GM15510 (cell line): ENCODE data around the gene BOLA3.
A peak's percentile ranks its signal among the peaks of the same experiment; 100 is the strongest.

Source experiments
- POLR2A ChIP-seq: IDR thresholded peaks from 3 replicates; pipeline ENCODE4 v1.6.1; 2011; ENCODE audit warnings: borderline replicate concordance; ENCODE audit not compliant: insufficient read length; ENCODE audit errors: extremely low read depth

BOLA3 gene, protein sequence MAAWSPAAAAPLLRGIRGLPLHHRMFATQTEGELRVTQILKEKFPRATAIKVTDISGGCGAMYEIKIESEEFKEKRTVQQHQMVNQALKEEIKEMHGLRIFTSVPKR

DNA sequence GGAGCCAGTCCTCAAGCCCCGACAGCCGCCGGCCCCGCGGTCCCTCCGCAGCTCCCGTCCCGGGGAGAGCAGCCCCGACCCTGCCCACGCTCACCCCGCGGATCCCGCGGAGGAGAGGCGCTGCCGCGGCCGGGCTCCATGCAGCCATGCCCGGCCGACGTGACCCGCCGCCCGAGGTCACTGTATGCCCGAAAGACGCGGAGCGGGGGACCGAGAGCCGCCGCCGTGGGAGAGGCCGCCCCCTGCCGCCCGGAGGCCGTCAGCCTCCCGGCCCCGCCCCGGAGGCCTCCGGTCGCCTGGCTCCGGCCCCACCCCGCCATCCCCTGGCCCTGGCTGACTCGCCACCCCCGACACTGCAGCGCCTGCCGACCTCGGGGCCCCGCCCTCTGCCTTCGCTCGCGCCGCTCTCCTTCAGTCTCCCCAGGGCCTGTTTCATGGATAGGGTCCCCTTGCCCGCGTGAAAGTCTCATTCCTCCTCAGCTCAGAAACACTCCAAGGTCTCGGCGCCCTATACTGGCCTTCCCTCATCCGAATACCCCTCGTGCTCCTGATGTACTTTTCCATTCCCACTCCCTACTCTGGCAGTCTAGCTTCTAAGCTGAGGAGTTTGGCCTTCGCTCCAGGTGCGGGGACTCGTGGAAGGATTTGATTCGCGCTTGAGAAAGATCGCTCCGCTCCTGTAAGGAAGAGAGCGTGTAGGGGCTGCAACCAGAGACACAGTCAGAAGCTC, at the start of gene BOLA3:
TSS of gene BOLA3 (minus strand) at position 186 of the 730 bp plus-strand sequence. CDS start at position 148, 38 bp downstream.
- peak; percentile 91 for TF ChIP-seq POLR2A

DNA sequence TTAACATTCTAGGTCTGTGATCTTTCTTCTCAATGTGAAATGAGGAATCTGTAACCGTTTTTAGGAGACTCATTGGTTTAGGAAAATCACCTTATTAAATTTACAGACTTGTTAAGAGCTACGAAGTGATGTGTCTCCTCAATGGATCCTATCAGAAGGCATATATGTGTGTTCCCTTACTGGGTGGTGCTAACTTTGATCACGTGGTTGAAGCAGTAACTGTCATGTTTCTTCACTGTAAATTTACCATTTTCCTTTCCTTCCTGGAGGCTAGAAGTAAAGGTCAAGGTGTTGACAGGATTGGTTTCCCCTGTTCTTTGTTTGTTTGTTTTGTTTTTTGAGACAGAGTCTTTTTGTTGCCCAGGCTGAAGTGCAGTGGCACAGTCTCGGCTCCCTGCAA, 49.3 kb upstream of the BOLA3 start:
- no peak for TF ChIP-seq POLR2A

DNA sequence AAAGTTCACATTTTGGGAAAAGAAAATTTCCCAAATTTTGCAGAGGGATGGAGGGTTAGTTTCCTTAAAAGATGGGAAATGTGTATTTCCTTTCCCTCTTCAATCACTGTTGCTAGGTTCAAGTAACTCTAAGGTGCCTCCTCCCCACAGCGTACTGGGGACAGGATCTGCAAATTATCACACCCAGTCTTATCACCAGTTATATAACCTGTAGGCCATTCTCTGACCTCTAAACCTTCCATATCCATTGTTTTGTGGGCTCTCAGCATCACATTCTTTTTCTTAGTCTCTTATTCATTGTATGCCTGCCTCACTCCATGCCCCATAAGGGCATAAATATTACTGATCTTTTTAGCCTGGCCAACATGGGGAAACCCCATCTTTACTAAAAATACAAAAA, 47.1 kb upstream of the BOLA3 start:
- TF ChIP-seq POLR2A = no peak

DNA sequence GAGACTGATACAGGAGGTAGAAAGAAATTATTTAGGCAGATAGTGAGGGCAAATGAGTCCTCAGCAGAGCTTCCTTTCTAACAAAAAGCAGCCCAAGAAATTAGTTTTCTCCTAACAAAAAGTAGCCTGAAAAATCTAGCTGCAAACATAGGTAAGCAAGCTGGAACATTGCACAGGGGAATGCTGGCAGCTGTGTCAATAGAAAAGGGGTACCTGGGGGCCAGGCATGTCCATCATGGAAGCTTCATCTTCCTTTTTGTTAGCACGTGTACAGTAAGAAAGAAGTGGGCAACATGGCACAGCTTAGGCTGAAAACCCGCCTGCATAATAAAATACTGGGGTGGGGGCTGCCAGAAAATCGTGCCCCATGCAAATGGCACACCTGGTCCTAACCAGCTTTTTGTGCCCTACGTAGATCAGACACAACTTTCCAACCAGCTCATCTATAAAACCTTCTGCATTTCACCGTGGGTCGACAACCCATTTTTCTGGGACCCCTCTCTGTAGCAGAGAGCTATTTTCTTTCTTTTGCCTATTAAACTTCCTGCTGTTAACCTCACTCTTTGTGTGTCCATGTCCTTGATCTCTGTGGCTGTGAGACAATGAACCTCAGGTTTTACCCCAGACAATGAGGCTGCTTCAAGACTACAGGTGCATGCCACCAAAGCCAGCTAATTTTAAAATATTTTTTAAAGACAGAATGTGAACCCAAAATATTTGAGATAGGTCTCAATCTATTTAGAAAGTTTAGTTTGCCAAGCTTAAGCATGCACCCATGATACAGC, 44.1 kb upstream of the BOLA3 start:
- no peak for TF ChIP-seq POLR2A

DNA sequence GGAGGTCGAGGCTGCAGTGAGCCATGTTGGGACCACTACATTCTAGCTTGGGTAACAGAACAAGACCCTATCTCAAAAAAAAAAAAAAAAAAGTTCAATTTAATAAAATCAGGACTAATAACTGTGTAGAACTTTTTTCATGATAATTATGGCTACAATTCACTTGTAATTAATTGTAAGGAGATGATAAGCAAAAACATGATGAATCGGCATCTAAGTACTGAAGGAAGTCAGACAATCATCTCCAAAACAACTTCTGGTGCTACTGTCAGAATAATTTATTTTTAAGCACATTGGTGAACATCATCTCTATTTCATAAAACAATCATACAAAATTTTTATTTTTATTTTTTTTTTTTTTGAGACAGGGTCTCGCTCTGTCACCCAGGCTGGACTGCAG, 41.0 kb upstream of the BOLA3 start:
- TF ChIP-seq POLR2A = no peak

DNA sequence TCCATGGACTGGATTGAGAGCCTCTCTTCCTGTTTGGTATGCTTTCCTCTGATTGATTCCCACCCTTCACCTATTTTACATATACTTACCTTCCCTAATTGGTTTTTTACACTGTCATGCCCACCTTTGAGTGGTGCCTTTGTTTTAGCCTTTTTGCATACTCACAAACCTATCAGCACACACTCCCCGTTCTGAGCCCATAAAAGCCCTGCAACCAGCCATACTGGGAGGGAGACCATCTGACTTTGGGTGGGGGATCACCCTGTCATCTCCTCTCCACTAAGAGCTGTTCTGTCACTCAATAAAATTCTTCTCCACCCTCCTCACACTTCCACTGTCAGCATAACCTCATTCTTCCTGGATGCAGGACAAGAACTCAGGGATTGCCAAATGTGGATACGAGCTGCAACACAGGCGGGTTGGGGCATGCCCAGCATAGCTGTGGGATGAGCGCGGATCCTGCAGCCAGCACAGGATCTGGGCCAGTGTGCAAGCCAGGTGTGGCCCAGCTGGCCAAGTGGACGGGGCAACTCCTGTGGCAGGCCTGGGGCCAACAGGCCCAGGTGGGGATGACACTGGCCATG, 40.4 kb upstream of the BOLA3 start:
- no peak for TF ChIP-seq POLR2A

DNA sequence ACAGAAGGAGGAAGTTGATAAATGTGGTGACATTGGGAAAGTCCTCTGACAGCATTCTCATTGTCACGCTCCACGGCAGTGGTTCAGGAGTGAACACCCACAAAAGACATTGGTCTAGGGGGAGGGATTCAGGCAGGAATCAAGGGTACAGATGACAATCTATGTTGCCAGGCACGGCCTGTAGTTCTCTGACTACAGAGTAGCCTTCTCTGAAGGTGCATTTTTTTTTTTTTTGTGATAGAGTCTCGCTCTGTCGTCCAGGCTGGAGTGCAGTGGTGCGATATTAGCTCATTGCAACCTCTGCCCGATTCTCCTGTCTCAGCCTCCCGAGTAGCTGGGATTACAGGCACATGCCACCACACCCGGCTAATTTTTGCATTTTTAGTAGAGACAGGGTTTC, 38.3 kb upstream of the BOLA3 start:
- no peak for TF ChIP-seq POLR2A

DNA sequence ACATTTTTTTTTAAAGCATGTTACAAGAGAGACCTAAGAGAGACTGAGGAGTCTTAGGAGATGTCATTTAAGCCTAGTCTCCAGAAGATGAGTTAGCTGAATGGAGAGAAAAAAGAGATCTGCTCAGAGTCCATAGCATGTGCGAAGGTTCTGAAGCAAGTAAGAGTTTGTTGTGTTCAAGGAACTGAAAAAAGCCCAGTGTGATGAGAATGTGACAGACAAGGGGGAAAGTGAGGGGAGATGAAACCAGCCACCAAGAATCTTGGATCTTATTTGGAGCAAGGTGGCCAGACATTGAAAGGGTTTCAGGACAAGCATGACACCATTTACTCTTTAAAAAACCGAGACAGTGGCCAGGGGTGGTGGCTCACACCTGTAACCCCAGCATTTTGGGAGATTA, 36.2 kb upstream of the BOLA3 start:
- no peak for TF ChIP-seq POLR2A

DNA sequence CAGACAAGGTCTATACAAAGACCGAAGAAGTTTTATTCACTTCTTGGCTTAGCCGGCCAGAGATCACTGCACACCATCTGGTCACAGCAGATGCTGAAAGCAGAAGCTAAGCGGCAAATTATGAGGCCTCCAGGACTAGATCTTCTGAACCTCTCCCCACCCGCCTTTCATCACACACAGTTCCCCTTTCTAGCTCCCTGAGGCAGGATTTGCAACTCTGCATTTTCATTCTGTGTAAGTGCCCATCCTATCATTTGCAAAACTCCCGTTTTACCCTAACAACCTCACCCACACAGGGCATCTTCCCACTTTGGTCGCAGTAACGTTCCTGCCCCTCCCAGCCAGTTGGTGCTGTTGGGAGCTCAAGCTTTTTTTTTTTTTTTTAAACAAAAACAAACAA, 34.0 kb upstream of the BOLA3 start:
- TF ChIP-seq POLR2A = no peak

DNA sequence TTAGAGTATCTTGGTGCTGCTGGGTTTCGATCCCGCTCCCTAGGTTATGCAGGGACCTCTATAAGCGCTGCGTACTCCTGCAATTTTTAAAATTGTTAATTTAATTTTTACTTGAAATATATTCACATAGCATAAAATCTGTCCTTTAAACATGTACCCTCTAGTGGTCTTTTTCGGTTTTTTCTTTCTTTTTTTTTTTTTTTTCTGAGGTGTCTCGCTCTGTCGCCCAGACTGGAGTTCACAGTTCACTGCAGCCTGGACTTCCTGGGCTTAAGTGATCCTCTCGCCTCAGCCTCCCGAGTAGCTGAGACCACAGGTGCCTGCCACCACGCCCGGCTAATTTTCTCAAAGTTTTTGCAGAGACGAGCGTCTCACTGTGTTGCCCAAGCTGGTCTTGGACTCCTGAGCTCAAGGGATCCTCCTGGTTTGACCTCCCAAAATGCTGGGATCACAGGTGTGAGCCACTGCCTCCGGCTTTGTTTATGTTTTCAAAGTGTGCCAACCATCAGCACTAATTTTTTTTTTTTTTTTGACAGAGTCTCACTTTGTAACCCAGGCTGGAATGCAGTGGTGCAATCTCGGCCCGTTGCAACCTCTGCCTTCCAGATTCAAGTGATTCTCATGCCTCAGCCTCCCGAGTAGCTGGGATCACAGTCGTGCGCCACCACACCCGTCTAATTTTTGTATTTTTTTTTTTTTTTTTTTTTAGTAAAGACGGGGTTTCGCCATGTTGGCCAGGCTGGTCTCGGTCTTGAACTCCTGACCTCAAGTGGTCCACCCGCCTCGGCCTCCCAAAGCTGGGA, 31.6 kb upstream of the BOLA3 start:
- TF ChIP-seq POLR2A = no peak

DNA sequence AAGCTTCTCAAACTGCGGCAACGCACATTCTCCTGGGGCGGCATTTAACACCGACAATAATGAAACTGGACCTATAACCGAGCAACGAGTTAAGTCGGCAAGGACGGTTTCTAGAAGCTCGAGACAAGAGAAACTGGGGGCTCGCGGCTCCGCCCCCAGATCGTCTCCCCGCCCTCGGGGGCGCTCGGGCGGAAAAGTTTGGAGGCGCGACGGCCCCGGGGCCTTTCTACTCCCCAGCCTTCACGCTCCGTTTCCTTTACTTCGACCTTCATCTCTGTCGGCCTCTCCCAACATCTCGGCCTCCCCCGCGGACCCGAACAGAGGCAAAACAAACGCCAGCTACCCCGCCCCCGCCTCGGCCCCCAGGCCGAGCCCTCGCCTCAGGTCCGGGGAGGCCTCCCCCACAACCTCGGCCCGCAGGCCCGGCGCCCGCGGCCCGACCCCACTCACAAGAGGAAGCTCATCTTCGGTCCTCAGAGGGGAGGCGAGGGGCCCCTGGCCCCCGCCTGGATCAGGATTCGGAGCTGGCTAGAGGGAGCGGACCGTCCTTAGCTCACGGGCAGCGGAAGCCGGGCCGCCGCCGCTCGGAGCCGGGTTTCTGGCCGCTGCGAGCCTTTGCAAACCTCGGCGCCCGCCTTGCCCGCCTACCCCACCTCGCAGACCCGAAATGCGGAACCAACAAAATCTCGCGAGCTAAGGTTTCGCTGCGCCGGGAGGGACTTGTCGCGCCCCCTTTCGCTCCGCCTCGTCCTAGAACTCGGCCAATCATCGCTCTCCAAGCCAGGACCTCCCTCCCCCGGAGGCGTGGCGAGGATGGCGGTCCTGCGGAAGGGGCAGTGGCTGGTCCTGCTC, 30.7 kb upstream of the BOLA3 start, which contains the start of gene MOB1A:
TSS of gene MOB1A (minus strand) at position 669 of the 852 bp plus-strand sequence. CDS start at position 464, 205 bp downstream.
- peak; percentile 92 for TF ChIP-seq POLR2A

DNA sequence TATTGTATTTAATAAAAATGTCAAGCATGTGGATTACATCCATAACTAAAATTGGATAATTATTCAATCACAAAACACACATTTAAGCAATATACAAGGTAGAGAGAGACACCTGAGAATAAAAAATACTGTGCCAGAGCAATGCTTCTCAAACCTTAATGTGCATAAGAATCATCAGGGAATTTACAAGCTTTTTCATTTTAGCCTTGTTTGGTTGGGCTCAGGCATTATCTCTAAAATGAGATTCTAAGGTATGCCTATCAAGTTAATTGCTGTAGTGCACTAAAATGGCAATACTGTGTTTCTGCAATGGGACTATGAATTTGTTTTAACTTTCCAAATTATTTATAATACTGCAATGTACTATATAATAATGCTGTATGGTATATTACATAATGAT, 30.0 kb upstream of the BOLA3 start:
- no peak for TF ChIP-seq POLR2A

DNA sequence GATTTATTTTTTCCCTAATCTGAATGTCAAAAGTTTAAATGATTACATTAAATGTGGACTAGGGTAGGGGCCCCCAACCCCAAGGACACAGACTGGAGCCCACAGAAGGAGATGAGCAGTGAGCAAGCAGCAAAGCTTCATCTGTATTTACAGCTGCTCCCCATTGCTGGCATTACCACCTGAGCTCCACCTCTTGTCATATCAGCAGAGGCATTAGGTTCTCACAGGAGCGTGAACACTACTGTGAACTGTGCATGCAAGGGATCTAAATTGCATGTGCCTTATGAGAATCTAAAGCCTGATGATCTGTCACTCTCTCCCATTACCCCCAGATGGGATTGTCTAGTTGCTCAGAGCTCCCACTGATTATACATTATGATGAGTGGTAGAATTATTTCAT, 27.2 kb upstream of the BOLA3 start:
- TF ChIP-seq POLR2A = no peak

DNA sequence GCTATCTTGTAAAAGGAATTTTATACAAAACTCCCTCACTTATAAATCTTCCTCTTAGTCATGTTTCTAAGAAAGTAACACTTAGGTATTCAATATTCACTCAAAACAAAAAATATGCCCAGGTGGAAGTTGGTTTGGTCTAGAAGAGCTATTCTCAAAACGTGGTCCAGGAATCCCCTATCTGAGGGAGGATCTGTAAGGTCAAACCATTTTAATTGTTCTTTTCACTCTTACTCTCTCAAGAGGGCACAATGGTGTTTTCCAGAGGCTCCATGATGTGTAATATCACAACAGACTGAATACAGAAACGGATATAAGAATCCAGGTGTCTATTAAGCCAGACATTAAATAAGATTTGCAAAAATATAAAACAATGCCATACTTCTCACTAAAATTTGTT, 21.0 kb upstream of the BOLA3 start:
- no peak for TF ChIP-seq POLR2A
